NOMO-1 (cell line): Measurements from ENCODE around the gene ZNF439.
"Not testable (repeated sequence)": the region's sequence is repeated elsewhere in the genome, so short reads cannot be mapped to it uniquely, and the experiment has no call there.

Experiments used
- DNase-seq, 2 experiments: peaks; one replicate each; lab custom pipeline; 2025; ENCODE audit not compliant: unreplicated experiment in 2 of 2; lab: John Stamatoyannopoulos, UW

ZNF439 gene

GRCh38 chr19:11867766-11868165, 19.2 kb downstream of the ZNF439 start:
- not testable (repeated sequence) for DNase-seq

GRCh38 chr19:11868188-11868587, 19.7 kb downstream of the ZNF439 start:
- DNase-seq, result no peak

- DNase-seq, result no peak
Observed at GRCh38 chr19:11872624-11873023, 24.1 kb downstream of the ZNF439 start.

GRCh38 chr19:11873762-11874161, 25.2 kb downstream of the ZNF439 start:
- no peak for DNase-seq

- DNase-seq, result not testable (repeated sequence)
Observed at GRCh38 chr19:11879687-11880266, 31.3 kb downstream of the ZNF439 start.

- no peak for DNase-seq
Observed at GRCh38 chr19:11880598-11880997, 32.1 kb downstream of the ZNF439 start.

- DNase-seq, result peak; percentile 53 to 60
Observed at GRCh38 chr19:11881151-11881800, 32.8 kb downstream of the ZNF439 start.

GRCh38 chr19:11882606-11883005, 34.1 kb downstream of the ZNF439 start:
- DNase-seq, result no peak

- peak; percentile 14 to 45 for DNase-seq
Observed at GRCh38 chr19:11887234-11887610, 38.7 kb downstream of the ZNF439 start.

- DNase-seq, result peak; percentile 41 to 80
Observed at GRCh38 chr19:11887611-11888531, 39.3 kb downstream of the ZNF439 start, which contains the start of gene ZNF69. Gene ZNF69 (plus strand): TSS chr19:11887782. CDS start chr19:11887924, 142 bp downstream.

GRCh38 chr19:11889901-11890300, 41.4 kb downstream of the ZNF439 start:
- DNase-seq, result not testable (repeated sequence)

GRCh38 chr19:11890634-11891033, 42.1 kb downstream of the ZNF439 start:
- no peak for DNase-seq

- DNase-seq, result no peak
Observed at GRCh38 chr19:11894851-11895250, 46.3 kb downstream of the ZNF439 start.

GRCh38 chr19:11902228-11902627, 53.7 kb downstream of the ZNF439 start:
- no peak for DNase-seq

GRCh38 chr19:11905928-11906327, 57.4 kb downstream of the ZNF439 start:
- no peak for DNase-seq

GRCh38 chr19:11911937-11912336, 63.4 kb downstream of the ZNF439 start:
- DNase-seq, result not testable (repeated sequence)

- not testable (repeated sequence) for DNase-seq
Observed at GRCh38 chr19:11914417-11915051, 66.0 kb downstream of the ZNF439 start.
